ENCODE data around the gene GNRHR.

- TF ChIP-seq CTCF (IDR thresholded peaks at IDR 0.05) (no peak; the same call in 1 of the 2 replicates), ZFX (IDR thresholded peaks at IDR 0.05; ENCODE audit: borderline replicate concordance) (no peak)
Observed at GRCh38 chr4:67723949-67724348, 30.2 kb downstream of the GNRHR start.

Data from 22Rv1 (cell line).